Activated CD8-positive, alpha-beta memory T cell treated with anti-CD3 and anti-CD28 coated beads, Interleukin-2, amount 50 U/mL, for 48 hours (primary cell): ENCODE data around the gene TPRX1.
"Not testable (repeated sequence)": the region's sequence is repeated elsewhere in the genome, so short reads cannot be mapped to it uniquely, and the experiment has no call there.

Experiments
- DNase-seq: peaks from one replicate; pipeline ENCODE4 v3.0.0-alpha.2; 2020

TPRX1 gene

GRCh38 chr19:47801270-47801669, 3.1 kb downstream of the TPRX1 start:
- DNase-seq = no peak

- no peak for DNase-seq
These were observed 5.5 kb downstream of the TPRX1 start for GRCh38 chr19:47798904-47799266.

- DNase-seq = no peak
These were observed 6.1 kb downstream of the TPRX1 start for GRCh38 chr19:47797996-47798903.

GRCh38 chr19:47796785-47797184, 7.6 kb downstream of the TPRX1 start:
- DNase-seq = no peak

GRCh38 chr19:47794526-47794925, 9.8 kb downstream of the TPRX1 start:
- DNase-seq = no peak

- no peak for DNase-seq
These were observed 11.7 kb downstream of the TPRX1 start for GRCh38 chr19:47792616-47793015.

- DNase-seq = peak; percentile 99
These were observed 13.9 kb downstream of the TPRX1 start for GRCh38 chr19:47790398-47790814.

GRCh38 chr19:47789811-47790210, 14.5 kb downstream of the TPRX1 start:
- DNase-seq = not testable (repeated sequence)

- not testable (repeated sequence) for DNase-seq
These were observed 17.0 kb downstream of the TPRX1 start for GRCh38 chr19:47787307-47787706.

GRCh38 chr19:47786566-47786965, 17.8 kb downstream of the TPRX1 start:
- DNase-seq = no peak

GRCh38 chr19:47781590-47782262, 22.6 kb downstream of the TPRX1 start:
- no peak for DNase-seq

- DNase-seq = no peak
These were observed 24.2 kb downstream of the TPRX1 start for GRCh38 chr19:47780215-47780551.

GRCh38 chr19:47779524-47780214, 24.7 kb downstream of the TPRX1 start:
- DNase-seq = no peak

GRCh38 chr19:47778954-47779351, 25.4 kb downstream of the TPRX1 start:
- DNase-seq = no peak

GRCh38 chr19:47778049-47778953, 26.1 kb downstream of the TPRX1 start, which contains the start of gene SELENOW:
Gene SELENOW (plus strand): TSS chr19:47778703. CDS start chr19:47778786, 83 bp downstream.
- peak; percentile 89 for DNase-seq

- DNase-seq = not testable (repeated sequence)
These were observed 26.9 kb downstream of the TPRX1 start for GRCh38 chr19:47777245-47778048.

- no peak for DNase-seq
These were observed 27.8 kb downstream of the TPRX1 start for GRCh38 chr19:47776568-47776967.

GRCh38 chr19:47771291-47771690, 33.1 kb downstream of the TPRX1 start:
- DNase-seq = not testable (repeated sequence)

GRCh38 chr19:47769534-47769933, 34.8 kb downstream of the TPRX1 start:
- DNase-seq = no peak

GRCh38 chr19:47768604-47769003, 35.7 kb downstream of the TPRX1 start:
- DNase-seq = no peak

GRCh38 chr19:47767349-47767748, 37.0 kb downstream of the TPRX1 start:
- no peak for DNase-seq

GRCh38 chr19:47766670-47767069, 37.7 kb downstream of the TPRX1 start:
- DNase-seq = no peak
